SK-N-MC (cell line): ENCODE measurements around the gene MYLIP.
A peak's percentile ranks its signal among the peaks of the same experiment; 100 is the strongest.

ENCODE experiments used
- DNase-seq: peaks from one replicate; pipeline ENCODE4 v3.0.0-alpha.2; 2011; ENCODE audit warnings: low read depth, low spot score
- H3K27ac ChIP-seq: fragments of 200-600 bp; sonication (generic); 2 replicates; pipeline ENCODE4 v1.5.1; 2016; ENCODE audit warnings: mixed run types
- H3K36me3 ChIP-seq: fragments of 200-600 bp; sonication (generic); 2 replicates; pipeline ENCODE4 v1.6.1; 2017; ENCODE audit warnings: antibody characterized with exemption, low read length, mixed read lengths; ENCODE audit not compliant: insufficient read depth
- H3K4me3 ChIP-seq: fragments of 200-600 bp; sonication (generic); 2 replicates; pipeline ENCODE4 v1.5.1; 2016
- H3K9ac ChIP-seq: fragments of 200-600 bp; sonication (generic); 2 replicates; pipeline ENCODE4 v1.8.0; 2017; ENCODE audit warnings: mixed run types, mixed read lengths; ENCODE audit not compliant: insufficient read length
- H3K9me3 ChIP-seq: fragments of 200-600 bp; sonication (generic); 2 replicates; pipeline ENCODE4 v1.6.1; 2017; ENCODE audit warnings: low read depth, mild to moderate bottlenecking, antibody characterized with exemption, low read length, moderate library complexity, mixed read lengths
- EZH2 ChIP-seq: fragments of 200-600 bp; sonication (generic); IDR thresholded peaks from one replicate; pipeline ENCODE4 v1.6.1; 2017; ENCODE audit warnings: antibody characterized with exemption
- FOXP2 ChIP-seq: optimal IDR thresholded peaks from 2 replicates; pipeline ENCODE3; 2011; ENCODE audit warnings: mild to moderate bottlenecking, moderate library complexity; ENCODE audit not compliant: insufficient read depth; ENCODE audit errors: extremely low read length, control extremely low read depth
- POLR2AphosphoS5 ChIP-seq: IDR thresholded peaks from 2 replicates; pipeline ENCODE4 v1.6.1; 2012; ENCODE audit warnings: mild to moderate bottlenecking, low read depth, low read length, borderline replicate concordance

MYLIP gene

DNA sequence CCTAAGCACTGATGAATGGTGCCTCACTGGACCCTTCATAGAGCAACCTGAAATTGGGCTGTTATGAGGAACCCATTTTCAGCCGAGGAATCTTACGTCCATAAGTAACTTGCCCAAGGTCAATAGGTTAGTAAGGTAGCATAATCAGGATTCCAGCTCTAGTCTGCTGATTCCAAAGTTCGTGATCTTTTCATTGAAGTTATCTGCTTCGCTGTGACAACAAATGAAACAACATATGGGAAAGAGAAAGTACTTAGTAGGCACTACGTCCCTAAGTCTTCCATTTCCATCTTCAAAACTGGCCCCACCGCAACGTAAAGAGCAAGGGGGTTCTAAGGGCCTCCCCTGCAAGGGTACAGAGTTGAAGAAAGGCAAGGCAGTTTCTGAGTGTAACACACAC, 49.5 kb downstream of the MYLIP start:
- TF ChIP-seq POLR2AphosphoS5, result no peak
- TF ChIP-seq EZH2, result no peak
- TF ChIP-seq FOXP2, result no peak
- no peaks in the 10 kb centered on the region for H3K9me3 ChIP-seq
- H3K9ac ChIP-seq, result no peak overlapping the region
- no peak overlapping the region for H3K4me3 ChIP-seq
- H3K27ac ChIP-seq, result no peak overlapping the region
- no peak for DNase-seq
- no peaks in the 10 kb centered on the region for H3K36me3 ChIP-seq

DNA sequence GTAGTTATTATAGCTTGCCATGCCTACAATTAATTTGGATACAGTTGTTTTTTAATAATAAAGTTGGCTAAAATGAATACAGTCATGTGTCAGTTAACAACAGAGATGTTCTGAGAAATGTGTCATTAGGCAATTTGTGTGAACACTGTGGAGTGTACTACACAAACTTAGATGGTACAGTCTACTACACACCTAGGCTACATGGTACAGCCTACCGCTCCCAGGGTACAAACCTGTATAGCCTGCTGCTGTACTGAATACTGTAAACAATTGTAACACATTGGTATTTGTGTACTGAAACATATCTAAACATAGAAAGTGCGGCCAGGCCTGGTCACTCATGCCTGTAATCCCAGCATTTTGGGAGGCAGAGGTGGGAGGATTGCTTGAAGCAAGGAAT, 50.2 kb downstream of the MYLIP start:
- Histone ChIP-seq H3K9ac (no peak overlapping the region), H3K4me3 (no peak overlapping the region), H3K36me3 (no peaks in the 10 kb centered on the region), H3K9me3 (no peaks in the 10 kb centered on the region), H3K27ac (no peak overlapping the region)
- DNase-seq, result no peak
- no peak for TF ChIP-seq EZH2
- no peak for TF ChIP-seq POLR2AphosphoS5
- TF ChIP-seq FOXP2, result no peak

DNA sequence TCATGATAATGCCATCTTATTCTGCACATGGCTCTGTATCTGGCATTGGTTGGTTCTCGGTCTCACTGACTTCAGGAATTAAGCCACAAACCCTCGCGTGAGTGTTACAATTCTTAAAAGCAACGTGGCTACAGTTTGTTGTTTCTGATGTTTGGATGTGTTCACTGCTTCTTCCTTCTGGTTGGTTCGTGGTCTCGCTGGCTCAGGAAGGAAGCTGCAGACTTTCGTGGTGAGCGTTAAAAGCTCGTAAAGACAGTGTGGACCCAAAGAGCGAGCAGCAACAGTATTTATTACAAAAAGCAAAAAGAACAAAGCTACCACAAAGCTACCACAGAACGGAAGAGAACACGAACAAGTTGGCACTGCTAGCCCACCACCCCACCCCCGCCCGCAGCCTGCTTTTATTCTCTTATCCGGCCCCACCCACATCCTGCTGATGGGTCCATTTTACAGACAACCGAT, 51.1 kb downstream of the MYLIP start:
- Histone ChIP-seq H3K4me3 (no peak overlapping the region), H3K27ac (no peak overlapping the region), H3K9ac (no peak overlapping the region), H3K9me3 (no peaks in the 10 kb centered on the region), H3K36me3 (no peaks in the 10 kb centered on the region)
- no peak for TF ChIP-seq POLR2AphosphoS5
- TF ChIP-seq EZH2, result no peak
- peak; percentile 39 for DNase-seq

DNA sequence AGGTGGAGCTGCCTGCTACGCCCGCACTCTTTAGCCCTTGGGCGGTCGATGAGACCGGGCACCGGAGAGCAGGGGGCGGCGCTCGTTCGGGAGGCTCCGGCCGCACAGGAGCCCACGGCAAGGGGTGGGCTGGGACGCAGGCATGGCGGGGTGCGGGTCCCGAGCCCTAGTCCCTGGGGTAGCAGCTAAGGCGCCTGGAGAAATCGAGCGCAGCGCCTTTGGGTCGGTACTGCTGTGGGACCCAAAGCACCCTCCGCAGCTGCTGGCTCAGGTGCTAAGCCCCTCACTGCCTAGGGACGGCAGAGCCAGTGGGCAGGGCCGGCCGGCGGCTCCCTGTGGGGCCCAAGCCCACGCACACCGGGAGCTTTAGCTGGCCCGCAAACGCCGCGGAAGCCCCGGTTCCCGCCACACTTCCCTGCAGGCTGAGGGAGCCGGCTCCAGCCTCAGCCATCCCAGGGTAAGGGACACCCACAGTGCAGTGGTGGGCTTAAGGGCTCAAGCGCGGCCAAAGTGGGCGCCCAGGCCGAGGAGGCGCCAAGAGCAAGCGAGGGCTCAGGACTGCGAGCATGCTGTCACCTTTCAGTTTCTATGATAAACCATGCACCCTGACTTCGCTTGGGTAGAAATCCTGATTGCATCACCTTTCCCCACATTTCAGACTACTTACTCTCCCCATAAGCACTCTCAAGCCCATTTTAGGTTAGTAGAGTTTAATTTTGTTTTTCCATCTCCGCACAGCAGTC, 52.0 kb downstream of the MYLIP start:
- H3K4me3 ChIP-seq, result no peak overlapping the region
- no peak overlapping the region for H3K27ac ChIP-seq
- TF ChIP-seq FOXP2 (no peak), EZH2 (no peak), POLR2AphosphoS5 (no peak)
- DNase-seq, result no peak
- no peaks in the 10 kb centered on the region for H3K36me3 ChIP-seq
- no peaks in the 10 kb centered on the region for H3K9me3 ChIP-seq
- no peak overlapping the region for H3K9ac ChIP-seq

DNA sequence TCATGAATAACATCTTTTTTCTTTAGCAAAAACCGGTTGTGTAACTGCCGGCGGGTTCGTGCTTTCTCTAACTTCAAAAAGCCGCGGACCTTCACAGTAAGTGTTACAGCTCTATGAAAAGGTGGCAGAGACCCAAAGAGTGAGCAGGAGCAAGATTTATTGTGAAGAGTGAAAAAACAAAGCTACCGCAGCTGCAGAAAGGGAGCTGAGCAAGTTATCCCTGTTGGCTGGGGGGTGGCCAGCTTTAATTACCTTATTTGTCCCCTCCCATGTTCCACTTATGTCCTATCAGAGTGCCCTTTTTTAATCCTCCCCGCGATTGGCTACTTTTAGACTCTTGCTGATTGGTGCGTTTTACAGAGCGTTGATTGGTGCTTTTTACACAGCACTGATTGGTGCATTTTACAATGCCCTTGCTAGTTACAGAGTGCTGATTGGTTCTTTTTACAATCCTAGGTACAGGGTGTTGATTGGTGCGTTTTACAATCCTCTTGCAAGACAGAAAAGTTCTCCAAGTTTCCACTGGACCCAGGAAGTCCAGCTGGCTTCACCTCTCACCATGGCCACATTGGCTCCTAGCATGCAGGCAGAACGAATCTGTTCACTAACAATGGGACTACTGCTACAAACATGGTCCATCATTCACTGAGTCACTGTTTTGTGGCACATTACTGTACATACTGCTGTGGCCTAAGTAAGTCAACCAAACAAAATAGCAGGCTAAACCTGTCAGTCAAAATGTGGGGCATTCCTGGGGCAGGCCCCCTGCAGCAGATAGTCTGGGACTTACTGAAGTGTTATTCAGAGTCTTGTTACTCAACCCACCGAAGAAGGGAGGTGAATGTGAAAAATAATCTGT, 52.8 kb downstream of the MYLIP start:
- H3K4me3 ChIP-seq, result peak overlapping the region; percentile 64; the same call in 1 of the 2 replicates
- H3K36me3 ChIP-seq, result no peaks in the 10 kb centered on the region
- H3K9me3 ChIP-seq, result no peaks in the 10 kb centered on the region
- TF ChIP-seq POLR2AphosphoS5 (no peak), FOXP2 (no peak), EZH2 (no peak)
- no peak overlapping the region for H3K9ac ChIP-seq
- DNase-seq, result no peak
- H3K27ac ChIP-seq, result peak overlapping the region; percentile 88

DNA sequence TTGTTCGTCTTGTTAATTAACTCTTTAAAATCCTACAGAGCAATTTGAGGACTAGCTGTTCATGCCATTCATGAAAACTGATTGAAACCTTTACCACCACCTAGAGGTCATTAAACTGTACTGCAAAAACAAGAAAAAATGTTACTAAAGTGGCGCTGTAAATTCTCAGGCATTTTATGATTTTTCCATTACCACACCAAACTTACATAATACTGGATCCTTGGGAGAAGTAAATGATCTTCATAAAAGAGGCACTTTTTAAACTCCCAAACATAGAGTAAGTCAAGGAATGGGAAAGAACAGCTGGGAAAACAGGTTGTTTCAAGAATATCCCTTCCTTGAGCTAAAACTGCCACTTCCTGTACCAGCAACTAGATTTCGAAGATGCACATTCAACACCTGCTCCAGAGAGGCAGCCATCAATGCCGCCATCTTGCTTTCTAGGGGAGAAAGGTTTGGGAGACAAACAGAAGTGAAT, 54.3 kb downstream of the MYLIP start:
- Histone ChIP-seq H3K4me3 (peak overlapping the region; percentile 64), H3K36me3 (no peaks in the 10 kb centered on the region), H3K27ac (peak overlapping the region; percentile 88), H3K9me3 (no peaks in the 10 kb centered on the region), H3K9ac (no peak overlapping the region)
- DNase-seq, result peak; percentile 73
- TF ChIP-seq POLR2AphosphoS5, result no peak

DNA sequence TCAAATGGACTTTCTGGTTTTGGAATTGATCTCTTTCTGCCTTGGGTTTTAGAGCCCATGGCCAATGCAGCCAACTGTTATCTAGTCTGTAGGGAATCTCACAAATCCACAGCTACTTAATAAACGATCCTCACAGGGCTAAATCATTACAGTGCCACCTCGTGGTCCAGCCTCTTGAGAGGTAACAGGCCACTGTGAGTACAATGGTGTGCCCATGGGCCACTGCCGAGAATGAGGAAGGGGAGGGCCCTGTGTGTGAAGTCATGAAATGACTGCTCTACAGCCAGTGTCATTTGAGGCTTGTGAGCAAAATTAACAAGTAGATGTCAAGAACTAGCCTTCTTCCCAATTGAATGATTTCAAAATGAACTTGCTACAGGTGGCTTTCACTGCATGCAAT, 55.2 kb downstream of the MYLIP start:
- no peak for TF ChIP-seq FOXP2
- TF ChIP-seq EZH2, result no peak
- TF ChIP-seq POLR2AphosphoS5, result no peak
- Histone ChIP-seq H3K36me3 (no peaks in the 10 kb centered on the region), H3K9me3 (no peaks in the 10 kb centered on the region), H3K9ac (no peak overlapping the region), H3K27ac (no peak overlapping the region), H3K4me3 (no peak overlapping the region)
- DNase-seq, result no peak

DNA sequence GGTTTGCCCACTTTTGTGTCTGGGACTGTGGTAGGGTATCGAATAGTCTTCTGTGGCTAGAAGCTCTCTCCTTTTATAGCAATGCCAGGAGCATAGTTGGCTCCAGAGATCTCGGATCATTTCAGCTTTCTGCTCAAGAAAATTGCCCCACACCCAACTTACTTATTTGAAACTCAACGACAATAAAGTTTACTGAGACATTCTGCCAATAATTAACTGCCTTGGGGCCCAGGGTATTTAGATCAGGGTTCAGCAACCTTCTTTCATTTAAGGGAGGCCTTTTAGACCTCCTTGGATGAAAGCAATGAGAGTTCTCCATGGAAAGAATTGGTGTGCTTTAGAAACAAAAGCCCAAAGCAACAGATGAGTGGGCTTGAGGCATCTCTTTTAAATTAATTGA, 55.7 kb downstream of the MYLIP start:
- no peak for DNase-seq
- no peak overlapping the region for H3K4me3 ChIP-seq
- no peak overlapping the region for H3K27ac ChIP-seq
- H3K9ac ChIP-seq, result no peak overlapping the region
- no peak for TF ChIP-seq FOXP2
- H3K9me3 ChIP-seq, result no peaks in the 10 kb centered on the region
- H3K36me3 ChIP-seq, result no peaks in the 10 kb centered on the region

DNA sequence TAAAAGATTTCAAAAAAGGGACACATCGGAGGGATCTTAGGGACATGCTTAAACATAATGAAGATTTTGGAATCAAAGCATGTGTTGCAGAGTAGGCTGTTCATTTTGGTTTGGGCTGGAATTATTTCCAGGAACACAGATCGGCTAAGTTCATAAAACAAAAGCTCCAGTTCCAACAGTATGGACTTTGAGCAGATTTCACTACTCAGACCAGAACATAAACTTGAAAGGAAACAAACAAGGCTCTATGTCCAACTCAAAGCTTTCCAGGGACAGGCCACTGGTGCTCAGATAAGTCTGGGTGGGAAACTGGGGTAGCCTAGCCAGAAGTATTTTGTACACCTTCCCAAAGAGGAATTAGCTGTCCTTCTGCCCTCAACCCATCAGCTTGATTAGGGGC, 58.3 kb downstream of the MYLIP start:
- Histone ChIP-seq H3K36me3 (no peaks in the 10 kb centered on the region), H3K9me3 (no peaks in the 10 kb centered on the region), H3K4me3 (no peak overlapping the region), H3K27ac (no peak overlapping the region), H3K9ac (no peak overlapping the region)
- DNase-seq, result no peak
- TF ChIP-seq FOXP2 (no peak), POLR2AphosphoS5 (no peak), EZH2 (no peak)
